B cell (primary cell): ENCODE data around the gene CALM3.
"Not testable (repeated sequence)": the region's sequence is repeated elsewhere in the genome, so short reads cannot be mapped to it uniquely, and the experiment has no call there.

Experiments
- EZH2 ChIP-seq: IDR thresholded peaks from 2 replicates; pipeline ENCODE4 v1.6.1; 2012; ENCODE audit warnings: borderline replicate concordance, low read depth, mild to moderate bottlenecking, moderate library complexity, low read length; ENCODE audit not compliant: insufficient read depth, poor library complexity, severe bottlenecking
- TF ChIP-seq, protein P1 (sequence below): fragments of 200-600 bp; IDR thresholded peaks from one replicate; pipeline ENCODE4 v1.8.0; 2022; ENCODE audit warnings: antibody characterized with exemption, mild to moderate bottlenecking

- not testable (repeated sequence) for TF ChIP-seq EZH2
- TF ChIP-seq, protein P1, sequence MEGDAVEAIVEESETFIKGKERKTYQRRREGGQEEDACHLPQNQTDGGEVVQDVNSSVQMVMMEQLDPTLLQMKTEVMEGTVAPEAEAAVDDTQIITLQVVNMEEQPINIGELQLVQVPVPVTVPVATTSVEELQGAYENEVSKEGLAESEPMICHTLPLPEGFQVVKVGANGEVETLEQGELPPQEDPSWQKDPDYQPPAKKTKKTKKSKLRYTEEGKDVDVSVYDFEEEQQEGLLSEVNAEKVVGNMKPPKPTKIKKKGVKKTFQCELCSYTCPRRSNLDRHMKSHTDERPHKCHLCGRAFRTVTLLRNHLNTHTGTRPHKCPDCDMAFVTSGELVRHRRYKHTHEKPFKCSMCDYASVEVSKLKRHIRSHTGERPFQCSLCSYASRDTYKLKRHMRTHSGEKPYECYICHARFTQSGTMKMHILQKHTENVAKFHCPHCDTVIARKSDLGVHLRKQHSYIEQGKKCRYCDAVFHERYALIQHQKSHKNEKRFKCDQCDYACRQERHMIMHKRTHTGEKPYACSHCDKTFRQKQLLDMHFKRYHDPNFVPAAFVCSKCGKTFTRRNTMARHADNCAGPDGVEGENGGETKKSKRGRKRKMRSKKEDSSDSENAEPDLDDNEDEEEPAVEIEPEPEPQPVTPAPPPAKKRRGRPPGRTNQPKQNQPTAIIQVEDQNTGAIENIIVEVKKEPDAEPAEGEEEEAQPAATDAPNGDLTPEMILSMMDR: not testable (repeated sequence)
These were observed 44.7 kb upstream of the CALM3 start for GRCh38 chr19:46556471-46556870.
